ENCODE results near the gene ADGRL4.
"Not testable (repeated sequence)": the region's sequence is repeated elsewhere in the genome, so short reads cannot be mapped to it uniquely, and the experiment has no call there.

Gene ADGRL4

DNA sequence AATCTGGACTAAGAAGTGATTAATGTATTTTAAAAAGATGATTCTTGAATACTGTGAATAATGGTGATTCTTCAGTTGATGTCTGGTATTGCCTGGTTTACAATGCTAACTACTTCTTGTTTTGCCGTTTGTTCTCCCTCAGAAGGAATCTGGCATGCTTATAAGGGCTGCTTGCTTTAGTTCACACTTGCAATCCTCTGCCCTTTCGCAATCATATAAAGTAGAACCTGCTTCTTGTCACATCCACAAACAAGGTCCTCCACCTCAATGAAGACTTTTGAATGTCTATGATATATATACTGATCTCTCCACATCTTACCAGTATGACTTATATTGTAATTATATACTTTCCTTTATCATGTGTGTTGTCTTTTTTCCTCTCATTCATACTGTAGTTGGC lies 92.6 kb downstream of the ADGRL4 start:
- DNase-seq: no peak

DNA sequence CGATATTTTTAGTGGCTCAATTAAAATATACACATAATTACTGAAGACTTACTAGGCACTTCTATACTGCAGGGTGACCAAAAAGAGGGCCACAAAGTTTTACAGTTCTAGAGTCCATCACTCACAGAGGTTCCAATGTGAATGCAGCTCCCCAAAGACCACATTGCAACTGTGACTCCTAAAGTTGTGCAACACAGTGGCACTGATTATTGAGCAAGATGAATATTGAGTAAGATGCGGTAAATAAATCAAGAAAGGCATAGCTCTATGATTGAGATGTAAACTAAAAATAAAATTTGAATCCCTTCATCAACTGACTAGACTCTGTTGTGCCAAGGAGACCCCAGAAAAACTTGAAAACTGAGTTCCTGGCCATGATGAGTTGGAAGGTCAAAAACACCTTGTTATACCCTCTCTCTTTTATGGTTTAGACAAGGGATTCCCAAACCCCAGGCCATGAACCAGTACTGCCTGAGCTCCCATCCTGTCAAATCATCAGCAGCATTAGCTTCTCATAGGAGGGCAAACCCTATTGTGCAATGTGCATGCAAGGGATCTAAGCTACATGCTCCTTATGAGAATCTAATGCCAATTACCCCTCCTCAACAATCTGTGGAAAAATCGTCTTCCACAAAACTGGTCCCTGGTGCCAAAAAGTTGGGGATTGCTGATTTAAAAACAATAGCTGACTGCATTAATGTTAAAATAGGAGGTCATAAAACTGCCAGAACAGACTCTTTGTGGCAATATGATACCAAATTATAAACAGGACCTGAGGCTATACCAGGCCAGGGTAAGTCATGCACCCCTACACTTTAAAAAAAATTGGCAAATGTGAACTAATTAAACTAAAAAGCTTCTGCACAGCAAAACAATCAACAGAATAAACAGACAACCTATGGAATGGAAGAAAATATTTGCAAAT lies 94.3 kb downstream of the ADGRL4 start:
- no peak for DNase-seq

DNA sequence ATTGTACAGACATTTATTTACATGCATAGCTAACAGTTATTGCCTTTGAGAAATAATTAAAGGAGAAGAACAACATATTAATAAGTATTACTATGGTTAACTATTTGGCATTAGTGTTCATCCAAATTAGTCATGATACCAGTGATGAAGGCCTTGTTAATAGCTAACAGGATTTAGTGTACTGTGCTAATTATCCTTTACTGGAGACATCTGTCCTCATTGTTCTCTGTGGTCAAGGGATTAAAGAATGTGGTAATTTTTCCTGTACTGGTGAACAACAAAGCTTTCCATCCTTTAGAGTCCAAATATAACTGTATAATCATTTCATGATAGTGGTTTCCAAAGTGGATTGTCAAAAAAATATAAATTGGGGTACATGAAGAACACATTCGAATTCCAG lies 103.9 kb downstream of the ADGRL4 start:
- DNase-seq: no peak

DNA sequence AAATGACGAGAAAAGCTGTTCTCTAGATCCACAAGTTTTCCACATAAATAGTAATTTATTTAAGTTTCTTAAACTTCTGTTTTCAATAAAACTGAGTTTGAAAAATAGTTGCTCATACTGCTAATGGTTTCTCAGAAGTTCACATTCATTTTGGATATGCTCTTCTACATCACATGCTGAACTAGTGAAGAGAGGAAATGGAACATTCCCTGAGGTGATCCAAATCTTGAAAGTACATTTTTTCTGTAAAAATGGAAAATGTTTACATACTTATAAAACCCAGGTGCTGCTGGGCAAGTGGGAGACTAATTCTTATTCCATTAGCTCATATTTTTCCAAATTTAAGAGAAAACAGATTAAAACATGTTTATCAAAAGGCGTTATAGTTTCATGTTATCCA lies 111.7 kb downstream of the ADGRL4 start:
- no peak for DNase-seq

DNA sequence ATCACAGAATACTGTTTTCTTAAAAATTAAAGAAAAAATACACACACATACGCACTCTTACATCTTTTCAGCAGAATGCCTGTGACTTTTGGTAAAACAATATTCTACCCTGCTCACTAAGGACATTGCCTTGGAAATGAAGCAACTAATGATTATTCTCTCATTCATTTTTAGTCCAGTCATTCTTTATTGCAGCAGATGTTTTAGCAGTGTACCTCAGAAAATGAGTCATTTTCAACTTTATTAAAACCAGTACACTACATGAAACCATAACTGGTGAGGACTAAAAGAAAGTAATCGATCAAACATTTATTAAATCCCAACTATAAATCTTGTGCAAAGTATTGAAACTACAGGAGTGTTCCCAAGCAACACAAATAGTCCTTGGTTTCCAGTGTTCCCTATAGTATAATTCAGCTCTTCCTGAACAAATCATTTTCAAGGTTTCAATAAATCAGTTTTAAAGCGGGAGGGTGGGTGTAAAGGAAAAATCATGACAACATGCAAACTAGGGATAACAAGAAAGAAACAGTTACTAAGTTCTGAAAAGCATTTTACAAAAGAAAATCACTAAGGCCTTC lies 114.2 kb downstream of the ADGRL4 start:
- no peak for DNase-seq

DNA sequence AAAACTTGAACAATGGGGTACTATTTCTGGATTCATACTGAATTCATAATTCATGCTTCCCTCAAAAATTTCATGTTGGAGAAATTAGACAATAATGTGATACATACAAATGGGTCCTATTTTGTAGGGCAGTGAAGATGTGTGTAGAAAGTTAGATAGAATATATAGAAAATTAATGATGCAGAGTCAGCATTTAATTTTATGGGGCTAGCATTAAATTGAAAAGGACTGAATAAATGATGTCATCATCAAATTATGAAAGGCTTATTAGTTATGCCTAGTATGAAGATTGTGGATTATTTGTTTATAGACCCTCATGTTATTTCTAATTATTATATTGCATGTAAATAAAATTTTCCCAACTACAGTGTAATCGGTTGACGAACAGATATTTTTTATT lies 119.1 kb downstream of the ADGRL4 start:
- no peak for DNase-seq

DNA sequence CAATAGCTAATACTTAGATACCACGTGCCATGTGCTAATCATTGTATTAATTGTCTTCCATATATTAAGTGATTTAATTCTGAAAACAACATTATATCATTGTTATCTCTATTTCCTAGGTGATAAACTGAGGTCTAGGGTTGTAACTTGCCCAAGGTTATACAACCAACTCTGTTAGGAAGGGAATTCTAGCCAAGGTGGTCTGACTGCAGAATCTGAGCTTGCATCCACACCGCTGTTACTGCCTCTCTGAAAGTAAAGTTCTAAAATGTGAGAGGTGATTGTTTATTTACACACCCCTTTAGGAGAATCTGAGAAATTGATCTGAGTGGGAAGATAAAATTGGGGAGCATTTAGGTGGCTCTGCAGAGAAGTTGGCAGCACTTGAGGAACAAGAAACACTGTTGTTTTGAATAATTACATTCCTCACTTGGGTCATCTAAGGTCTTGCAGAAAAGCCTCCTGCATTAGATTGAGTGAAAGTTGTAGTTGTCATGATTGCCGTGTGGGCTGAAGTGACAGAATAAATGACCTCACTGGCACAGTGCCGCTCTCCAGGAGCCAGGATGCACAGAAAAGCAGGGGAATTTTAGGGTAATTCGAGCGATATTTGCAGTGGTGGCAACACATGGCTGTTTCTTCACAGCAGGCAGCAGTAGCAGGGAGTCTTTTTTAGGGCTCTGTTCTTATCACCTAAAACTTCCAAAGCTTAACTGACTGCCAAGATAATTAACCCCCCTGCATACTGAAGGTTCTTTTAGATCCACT lies 121.7 kb downstream of the ADGRL4 start:
- no peak for DNase-seq

DNA sequence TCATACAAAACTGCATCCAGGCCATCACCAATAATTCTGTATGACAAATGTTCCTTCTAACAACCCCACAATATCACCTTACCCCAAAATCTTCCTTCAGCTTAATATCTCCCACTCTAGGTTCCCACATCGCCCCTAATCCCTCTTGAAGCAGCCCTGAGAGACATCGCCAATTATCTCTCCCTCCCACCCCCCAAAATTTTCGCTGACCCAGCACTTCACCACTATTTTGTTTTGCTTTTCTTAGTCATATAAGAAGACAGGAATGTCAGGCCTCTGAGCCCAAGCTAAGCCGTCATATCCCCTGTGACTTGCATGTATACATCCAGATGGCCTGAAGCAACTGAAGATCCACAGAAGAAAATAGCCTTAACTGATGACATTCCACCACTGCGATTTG lies 126.3 kb downstream of the ADGRL4 start:
- no peak for DNase-seq

DNA sequence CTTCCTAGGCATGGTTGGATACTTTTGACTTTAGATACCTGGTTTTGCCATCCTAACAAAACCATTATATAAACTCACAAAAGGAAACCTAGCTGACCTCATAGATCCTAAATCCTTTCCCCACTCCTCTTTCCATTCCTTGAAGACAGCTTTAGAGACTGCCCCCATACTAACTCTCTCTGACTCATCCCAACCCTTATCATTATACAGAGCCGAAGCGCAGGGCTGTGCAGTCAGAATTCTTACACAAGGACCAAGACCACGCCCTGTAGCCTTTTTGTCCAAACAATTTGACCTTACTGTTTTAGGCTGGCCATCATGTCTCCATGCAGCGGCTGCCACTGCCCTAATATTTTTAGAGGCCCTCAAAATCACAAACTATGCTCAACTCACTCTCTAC lies 130.5 kb downstream of the ADGRL4 start:
- DNase-seq: not testable (repeated sequence)

DNA sequence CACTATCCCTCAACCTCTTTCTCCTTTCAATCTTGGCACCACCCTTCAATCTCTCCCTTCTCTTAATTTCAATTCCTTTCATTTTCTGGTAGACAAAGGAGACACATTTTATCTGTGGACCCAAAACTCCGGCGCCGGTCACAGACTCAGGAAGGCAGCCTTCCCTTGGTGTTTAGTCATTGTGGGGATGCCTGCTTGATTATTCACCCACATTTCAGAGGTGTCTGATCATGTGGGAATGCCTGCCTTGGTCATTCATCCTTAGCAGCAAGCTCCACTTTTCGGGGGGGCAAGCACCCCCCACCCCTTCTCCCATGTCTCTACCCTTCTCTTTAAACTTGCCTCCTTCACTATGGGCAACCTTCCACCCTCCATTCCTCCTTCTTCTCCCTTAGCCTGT lies 133.7 kb downstream of the ADGRL4 start:
- not testable (repeated sequence) for DNase-seq

DNA sequence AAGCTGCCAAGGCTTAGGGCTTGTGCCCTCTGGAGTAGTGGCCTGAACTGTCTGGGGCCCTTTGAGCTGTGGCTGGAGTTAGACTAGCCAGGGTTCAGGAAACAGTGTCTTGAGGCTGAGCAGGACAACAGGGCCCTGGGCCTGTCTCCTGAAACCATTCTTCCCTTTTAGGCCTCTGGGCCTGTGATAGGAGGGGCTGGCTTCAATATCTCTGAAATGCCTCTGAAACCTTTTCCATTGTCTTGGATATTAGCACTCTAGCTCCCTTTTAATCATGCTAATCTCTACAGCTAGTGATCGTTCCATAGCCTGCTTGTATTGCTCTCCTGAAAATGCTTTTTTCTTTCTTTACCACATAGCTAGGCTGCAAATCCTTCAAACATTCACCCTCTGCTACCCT lies 135.3 kb downstream of the ADGRL4 start:
- no peak for DNase-seq

DNA sequence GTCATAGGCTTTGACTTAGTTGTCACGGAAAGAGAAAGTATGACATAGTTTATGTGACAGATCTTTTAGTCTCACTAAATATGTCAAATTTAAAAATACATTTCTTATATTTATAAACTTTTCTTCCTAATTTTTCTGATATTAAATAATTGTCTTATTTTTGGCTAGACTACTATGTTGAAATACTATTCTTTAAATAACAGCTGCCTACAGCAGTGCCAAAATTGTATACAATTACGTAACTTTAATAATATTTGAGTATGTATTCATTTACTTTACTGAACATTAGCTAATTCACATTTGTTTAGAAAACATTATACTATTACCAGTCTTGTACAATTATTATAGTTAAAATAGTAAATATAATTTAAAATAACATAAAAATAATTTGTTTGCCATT lies 137.4 kb downstream of the ADGRL4 start:
- DNase-seq: no peak

DNA sequence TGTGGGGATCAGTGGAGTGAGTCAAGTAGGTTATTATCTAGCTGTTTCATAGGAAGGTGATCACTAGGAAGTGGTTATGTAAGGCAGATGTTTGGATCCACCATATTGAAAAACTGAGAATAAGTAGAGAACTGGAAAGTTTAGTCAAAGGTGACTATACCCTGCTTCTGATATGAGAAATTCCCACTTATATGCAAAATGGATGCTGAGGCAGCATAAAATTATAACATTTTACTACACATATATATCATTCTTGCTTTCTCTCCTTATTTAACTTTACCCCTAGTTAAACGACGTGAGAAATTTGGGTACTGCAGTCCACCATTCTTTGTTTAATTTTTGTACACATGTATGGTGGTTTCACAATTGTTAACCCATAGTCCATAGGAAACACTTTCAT lies 142.4 kb downstream of the ADGRL4 start:
- no peak for DNase-seq

DNA sequence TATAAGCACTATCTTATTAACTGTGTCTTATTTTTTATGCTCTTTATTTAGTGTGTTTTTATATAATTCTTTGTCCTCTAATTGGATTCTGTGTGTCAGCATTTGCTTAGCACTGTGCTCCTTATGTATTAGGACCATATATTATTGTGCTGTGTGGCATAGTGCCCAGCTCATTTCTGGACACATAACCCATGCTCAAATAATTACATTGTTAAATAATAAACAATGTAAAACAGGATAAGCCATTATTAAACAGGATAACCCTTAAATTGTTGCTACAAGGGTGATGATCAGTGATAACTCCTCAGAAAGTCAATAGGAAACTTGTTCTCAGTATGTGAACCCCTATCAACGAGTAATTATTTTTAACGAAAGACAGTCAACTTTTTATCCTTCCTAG lies 150.4 kb downstream of the ADGRL4 start:
- no peak for DNase-seq

DNA sequence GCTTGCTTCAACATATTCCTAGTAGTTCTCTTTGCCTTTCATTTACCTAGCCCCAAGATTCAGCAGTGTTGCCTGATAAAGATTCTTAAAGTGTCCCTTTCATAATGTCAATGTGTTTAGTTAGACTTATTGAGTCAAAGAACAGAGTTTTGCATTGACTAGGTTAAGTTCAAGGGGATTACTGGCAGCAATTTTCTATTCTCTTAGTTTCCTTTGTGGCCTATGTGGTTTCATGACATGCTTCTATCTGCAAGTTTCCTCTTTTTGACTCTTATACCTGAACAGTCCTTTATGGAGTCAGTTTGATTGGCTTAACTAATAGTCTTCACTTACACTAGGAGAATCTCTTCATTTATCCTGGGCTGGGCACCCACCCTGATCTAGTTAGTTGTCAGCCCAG lies 151.3 kb downstream of the ADGRL4 start:
- DNase-seq: no peak

DNA sequence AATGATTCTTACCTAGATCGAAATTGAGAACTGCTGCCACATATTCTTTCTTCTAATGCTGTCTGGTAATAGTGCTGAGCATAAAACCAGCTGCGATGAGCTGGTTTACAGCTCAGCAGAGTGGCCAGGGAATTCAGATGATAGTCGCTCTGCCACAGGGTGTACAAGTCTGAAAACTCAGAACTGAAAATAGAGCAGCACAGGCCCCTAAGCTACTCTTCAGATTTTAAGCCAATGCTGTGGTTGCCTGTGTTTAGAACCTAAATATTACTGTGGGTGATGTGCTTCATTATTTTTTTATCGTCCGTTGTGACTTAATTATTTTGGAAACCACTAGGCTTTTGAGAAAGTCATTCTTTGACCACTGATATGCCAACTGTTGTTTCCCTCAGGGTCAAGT lies 152.0 kb downstream of the ADGRL4 start:
- DNase-seq: no peak

DNA sequence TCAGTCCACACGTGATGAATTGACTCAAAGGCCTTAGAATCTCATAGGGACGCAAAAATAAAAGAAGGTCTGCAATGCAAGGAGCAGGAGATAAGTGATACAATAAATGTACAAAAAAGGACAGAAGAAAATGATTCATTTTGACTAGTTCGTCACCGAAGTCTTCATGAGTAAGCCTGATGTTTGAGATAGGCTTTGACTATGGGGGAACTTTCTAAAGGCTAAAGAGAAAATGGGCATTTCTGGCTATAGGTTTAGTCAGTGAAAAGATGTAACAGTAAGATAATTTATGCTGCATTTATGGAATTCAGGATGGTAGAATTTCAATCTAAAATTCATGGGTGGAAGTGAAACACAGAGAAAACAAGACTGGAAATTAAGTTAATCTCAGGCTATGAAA lies 163.0 kb downstream of the ADGRL4 start:
- no peak for DNase-seq

DNA sequence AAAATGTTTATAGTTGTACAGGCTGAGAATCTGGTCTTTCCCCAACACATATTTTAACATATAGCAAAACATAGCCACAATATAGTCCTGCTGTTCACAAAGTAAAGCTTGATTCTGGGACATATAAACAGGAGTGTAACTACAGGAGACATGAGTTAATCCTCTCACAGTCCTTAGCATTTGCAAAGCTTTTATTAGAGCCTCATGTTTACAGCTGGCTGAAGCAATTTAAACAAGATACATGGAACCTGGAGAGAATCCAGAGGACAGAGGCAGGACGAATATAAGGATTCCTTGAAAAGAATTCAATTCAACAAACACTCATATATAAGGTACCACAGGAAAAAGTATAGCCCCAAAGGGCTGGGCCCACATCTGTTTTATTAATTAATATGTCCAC lies 163.4 kb downstream of the ADGRL4 start:
- DNase-seq: no peak

DNA sequence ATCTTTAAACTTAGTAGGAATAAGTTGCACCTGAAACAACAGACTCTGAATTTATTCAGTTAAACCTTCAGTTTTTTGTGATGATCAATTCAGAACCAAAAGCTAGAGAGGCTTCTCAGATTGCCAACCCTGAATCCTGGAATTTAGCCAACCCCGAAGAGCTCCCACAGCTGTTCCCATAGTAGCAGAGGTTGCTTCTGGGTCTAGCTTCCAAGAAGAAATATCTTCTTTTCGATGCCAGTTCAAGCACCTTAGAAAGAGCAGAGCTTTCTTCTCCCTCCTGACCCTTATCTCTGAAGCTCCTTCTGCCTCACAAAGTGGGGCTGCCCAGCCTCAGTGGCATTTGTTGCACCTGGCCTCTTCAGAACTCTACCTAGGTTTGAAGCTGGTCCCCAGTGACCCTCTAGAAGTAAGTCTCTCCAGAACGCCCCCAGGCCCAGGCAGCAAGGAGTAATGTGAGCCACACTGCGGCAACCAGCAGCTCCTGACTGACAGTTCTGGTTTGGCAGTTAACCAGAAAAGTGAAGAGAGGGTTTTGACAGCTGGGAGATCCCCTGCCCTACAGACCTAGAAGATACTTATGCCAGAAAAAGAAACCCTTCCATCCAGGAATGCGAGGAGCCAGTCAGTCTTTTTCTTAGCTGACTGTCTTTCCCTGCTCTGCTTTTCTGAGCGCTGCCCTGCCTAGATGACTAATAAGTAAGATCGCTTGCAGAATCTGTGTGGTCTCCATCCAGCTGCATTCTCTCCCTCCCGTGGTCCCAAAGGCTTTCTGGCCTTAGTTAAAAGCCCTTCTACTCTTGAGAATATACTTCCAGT lies 165.9 kb downstream of the ADGRL4 start:
- DNase-seq: no peak
